OCI-LY1 (cell line): ENCODE data around the gene CCDC85A.
"Not testable (repeated sequence)": the region's sequence is repeated elsewhere in the genome, so short reads cannot be mapped to it uniquely, and the experiment has no call there.

ENCODE experiments used
- EZH2 ChIP-seq: fragments of 200-600 bp; sonication (generic), shearing (Covaris generic); IDR thresholded peaks from 2 replicates; pipeline ENCODE4 v1.8.0; 2017; ENCODE audit warnings: borderline replicate concordance, mixed run types, mild to moderate bottlenecking, antibody characterized with exemption, low read length, moderate library complexity, mixed read lengths
- TF ChIP-seq, protein P1 (sequence below): fragments of 200-600 bp; sonication (generic), shearing (Covaris generic); IDR thresholded peaks from 2 replicates; pipeline ENCODE4 v1.5.1; 2017; ENCODE audit warnings: mild to moderate bottlenecking, antibody characterized with exemption, low read length, moderate library complexity, mixed read lengths

DNA sequence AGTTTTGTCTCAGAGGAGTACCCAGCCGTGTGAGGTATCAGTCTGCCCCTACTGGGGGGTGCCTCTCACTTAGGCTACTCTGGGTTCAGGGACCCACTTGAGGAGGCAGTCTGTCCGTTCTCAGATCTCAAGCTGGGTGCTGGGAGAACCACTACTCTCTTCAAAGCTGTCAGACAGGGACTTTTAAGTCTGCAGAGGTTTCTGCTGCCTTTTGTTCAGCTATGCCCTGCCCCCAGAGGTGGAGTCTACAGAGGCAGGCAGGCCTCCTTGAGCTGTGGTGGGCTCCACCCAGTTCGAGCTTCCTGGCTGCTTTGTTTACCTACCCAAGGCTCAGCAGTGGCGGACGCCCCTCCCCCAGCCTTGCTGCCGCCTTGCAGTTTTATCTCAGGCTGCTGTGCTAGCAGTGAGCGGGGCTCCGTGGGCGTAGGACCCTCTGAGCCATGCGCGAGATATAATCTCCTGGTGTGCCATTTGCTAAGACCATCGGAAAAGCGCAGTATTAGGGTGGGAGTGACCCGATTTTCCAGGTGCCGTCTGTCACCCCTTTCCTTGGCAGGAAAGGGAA is 41.2 kb upstream of the CCDC85A start:
- TF ChIP-seq, protein P1, sequence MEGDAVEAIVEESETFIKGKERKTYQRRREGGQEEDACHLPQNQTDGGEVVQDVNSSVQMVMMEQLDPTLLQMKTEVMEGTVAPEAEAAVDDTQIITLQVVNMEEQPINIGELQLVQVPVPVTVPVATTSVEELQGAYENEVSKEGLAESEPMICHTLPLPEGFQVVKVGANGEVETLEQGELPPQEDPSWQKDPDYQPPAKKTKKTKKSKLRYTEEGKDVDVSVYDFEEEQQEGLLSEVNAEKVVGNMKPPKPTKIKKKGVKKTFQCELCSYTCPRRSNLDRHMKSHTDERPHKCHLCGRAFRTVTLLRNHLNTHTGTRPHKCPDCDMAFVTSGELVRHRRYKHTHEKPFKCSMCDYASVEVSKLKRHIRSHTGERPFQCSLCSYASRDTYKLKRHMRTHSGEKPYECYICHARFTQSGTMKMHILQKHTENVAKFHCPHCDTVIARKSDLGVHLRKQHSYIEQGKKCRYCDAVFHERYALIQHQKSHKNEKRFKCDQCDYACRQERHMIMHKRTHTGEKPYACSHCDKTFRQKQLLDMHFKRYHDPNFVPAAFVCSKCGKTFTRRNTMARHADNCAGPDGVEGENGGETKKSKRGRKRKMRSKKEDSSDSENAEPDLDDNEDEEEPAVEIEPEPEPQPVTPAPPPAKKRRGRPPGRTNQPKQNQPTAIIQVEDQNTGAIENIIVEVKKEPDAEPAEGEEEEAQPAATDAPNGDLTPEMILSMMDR, result not testable (repeated sequence)
- TF ChIP-seq EZH2, result not testable (repeated sequence)
